ENCODE results near the gene TMEM248. TPM values are rescaled to one million over a fixed set of nuclear protein-coding genes. Genes with fewer than 3 reads are reported as not detected.

The TMEM248 gene
- total and polyA plus RNA-seq, 2 of the 13 experiments (the other 11 are each of a cell fraction or from before 2014, with no cell fraction given), result 54.3 to 109 TPM

DNA sequence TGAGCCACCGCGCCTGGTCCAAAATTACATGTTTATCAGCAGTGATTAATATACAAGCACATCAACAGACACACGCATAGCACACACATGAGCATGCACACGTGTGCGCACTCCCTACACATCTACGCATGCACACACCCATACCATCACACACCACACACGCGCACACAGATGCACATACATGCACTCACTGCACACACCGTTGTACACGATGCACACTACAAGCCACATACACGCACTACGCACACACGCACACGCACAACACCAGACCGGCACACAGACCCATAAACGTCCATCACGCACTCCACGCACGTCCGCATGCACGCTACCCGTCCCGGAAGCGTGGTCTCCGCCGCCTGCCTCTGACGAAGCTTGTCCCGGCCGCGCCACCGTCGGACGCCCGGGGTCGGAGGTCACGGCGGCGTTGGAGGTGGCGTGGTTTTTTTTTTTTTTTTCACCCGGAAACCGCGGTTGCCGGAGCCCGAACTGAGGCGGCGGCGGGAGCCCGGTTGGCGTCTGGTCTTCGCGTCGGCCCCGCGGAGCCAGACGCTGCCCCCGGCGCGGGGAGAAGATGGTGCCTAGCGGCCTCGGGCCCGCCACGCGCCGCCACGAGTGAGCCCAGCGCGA lies at the start of gene TMEM248 (continued):
- TF ChIP-seq, protein P1, sequence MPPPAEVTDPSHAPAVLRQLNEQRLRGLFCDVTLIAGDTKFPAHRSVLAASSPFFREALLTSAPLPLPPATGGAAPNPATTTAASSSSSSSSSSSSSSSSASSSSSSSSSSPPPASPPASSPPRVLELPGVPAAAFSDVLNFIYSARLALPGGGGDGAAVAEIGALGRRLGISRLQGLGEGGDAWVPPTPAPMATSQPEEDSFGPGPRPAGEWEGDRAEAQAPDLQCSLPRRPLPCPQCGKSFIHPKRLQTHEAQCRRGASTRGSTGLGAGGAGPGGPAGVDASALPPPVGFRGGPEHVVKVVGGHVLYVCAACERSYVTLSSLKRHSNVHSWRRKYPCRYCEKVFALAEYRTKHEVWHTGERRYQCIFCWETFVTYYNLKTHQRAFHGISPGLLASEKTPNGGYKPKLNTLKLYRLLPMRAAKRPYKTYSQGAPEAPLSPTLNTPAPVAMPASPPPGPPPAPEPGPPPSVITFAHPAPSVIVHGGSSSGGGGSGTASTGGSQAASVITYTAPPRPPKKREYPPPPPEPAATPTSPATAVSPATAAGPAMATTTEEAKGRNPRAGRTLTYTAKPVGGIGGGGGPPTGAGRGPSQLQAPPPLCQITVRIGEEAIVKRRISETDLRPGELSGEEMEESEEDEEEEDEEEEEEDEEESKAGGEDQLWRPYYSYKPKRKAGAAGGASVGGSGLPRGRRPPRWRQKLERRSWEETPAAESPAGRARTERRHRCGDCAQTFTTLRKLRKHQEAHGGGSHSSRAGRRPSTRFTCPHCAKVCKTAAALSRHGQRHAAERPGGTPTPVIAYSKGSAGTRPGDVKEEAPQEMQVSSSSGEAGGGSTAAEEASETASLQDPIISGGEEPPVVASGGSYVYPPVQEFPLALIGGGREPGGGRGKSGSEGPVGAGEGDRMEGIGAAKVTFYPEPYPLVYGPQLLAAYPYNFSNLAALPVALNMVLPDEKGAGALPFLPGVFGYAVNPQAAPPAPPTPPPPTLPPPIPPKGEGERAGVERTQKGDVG (CRISPR knock-in tag; IDR thresholded peaks at IDR 0.05; ENCODE audit: borderline replicate concordance), result no peak
- TF ChIP-seq, protein P2, sequence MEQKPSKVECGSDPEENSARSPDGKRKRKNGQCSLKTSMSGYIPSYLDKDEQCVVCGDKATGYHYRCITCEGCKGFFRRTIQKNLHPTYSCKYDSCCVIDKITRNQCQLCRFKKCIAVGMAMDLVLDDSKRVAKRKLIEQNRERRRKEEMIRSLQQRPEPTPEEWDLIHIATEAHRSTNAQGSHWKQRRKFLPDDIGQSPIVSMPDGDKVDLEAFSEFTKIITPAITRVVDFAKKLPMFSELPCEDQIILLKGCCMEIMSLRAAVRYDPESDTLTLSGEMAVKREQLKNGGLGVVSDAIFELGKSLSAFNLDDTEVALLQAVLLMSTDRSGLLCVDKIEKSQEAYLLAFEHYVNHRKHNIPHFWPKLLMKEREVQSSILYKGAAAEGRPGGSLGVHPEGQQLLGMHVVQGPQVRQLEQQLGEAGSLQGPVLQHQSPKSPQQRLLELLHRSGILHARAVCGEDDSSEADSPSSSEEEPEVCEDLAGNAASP (CRISPR knock-in tag; IDR thresholded peaks at IDR 0.05; ENCODE audit: borderline replicate concordance), result no peak; the same call in 1 of the 2 replicates
- TF ChIP-seq SALL1 (CRISPR knock-in tag; IDR thresholded peaks at IDR 0.05), result peak; percentile 98
- TF ChIP-seq, protein P3, sequence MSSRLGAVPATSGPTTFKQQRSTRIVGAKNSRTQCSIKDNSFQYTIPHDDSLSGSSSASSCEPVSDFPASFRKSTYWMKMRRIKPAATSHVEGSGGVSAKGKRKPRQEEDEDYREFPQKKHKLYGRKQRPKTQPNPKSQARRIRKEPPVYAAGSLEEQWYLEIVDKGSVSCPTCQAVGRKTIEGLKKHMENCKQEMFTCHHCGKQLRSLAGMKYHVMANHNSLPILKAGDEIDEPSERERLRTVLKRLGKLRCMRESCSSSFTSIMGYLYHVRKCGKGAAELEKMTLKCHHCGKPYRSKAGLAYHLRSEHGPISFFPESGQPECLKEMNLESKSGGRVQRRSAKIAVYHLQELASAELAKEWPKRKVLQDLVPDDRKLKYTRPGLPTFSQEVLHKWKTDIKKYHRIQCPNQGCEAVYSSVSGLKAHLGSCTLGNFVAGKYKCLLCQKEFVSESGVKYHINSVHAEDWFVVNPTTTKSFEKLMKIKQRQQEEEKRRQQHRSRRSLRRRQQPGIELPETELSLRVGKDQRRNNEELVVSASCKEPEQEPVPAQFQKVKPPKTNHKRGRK (CRISPR knock-in tag; IDR thresholded peaks at IDR 0.05), result 0 out of 2 replicates have a peak, but pooled peaks have one; percentile 55
- TF ChIP-seq GFI1 (CRISPR knock-in tag; IDR thresholded peaks at IDR 0.05; ENCODE audit: borderline replicate concordance), result 0 out of 2 replicates have a peak, but pooled peaks have one; percentile 58
- TF ChIP-seq ISL2 (CRISPR knock-in tag; IDR thresholded peaks at IDR 0.05), result no peak
- TF ChIP-seq ZNF776 (CRISPR knock-in tag; IDR thresholded peaks at IDR 0.05), result peak; percentile 73
- TF ChIP-seq, protein P4, sequence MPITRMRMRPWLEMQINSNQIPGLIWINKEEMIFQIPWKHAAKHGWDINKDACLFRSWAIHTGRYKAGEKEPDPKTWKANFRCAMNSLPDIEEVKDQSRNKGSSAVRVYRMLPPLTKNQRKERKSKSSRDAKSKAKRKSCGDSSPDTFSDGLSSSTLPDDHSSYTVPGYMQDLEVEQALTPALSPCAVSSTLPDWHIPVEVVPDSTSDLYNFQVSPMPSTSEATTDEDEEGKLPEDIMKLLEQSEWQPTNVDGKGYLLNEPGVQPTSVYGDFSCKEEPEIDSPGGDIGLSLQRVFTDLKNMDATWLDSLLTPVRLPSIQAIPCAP (CRISPR knock-in tag; IDR thresholded peaks at IDR 0.05; ENCODE audit: low read depth), result no peak
- TF ChIP-seq RARG (CRISPR knock-in tag; IDR thresholded peaks at IDR 0.05; ENCODE audit: low read depth), result peak; percentile 90; the same call in 1 of the 2 replicates
- peak; percentile 83; the same call in 1 of the 2 replicates for TF ChIP-seq ZFP36L1 (CRISPR knock-in tag; IDR thresholded peaks at IDR 0.05)
- TF ChIP-seq ZNF556 (CRISPR knock-in tag; IDR thresholded peaks at IDR 0.05; ENCODE audit: borderline replicate concordance), result peak; percentile 87; the same call in 1 of the 2 replicates
- TF ChIP-seq, protein P5, sequence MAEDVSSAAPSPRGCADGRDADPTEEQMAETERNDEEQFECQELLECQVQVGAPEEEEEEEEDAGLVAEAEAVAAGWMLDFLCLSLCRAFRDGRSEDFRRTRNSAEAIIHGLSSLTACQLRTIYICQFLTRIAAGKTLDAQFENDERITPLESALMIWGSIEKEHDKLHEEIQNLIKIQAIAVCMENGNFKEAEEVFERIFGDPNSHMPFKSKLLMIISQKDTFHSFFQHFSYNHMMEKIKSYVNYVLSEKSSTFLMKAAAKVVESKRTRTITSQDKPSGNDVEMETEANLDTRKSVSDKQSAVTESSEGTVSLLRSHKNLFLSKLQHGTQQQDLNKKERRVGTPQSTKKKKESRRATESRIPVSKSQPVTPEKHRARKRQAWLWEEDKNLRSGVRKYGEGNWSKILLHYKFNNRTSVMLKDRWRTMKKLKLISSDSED (CRISPR knock-in tag; IDR thresholded peaks at IDR 0.05), result 0 out of 2 replicates have a peak, but pooled peaks have one; percentile 7
- no peak for TF ChIP-seq RFXANK (CRISPR knock-in tag; IDR thresholded peaks at IDR 0.05)
- peak; percentile 14; the same call in 1 of the 2 replicates for TF ChIP-seq RAD21 (CRISPR knock-in tag; IDR thresholded peaks at IDR 0.05)
- TF ChIP-seq YEATS4 (CRISPR knock-in tag; IDR thresholded peaks at IDR 0.05; ENCODE audit: borderline replicate concordance), result peak; percentile 94
- peak; percentile 75; the same call in 1 of the 2 replicates for TF ChIP-seq SRY (CRISPR knock-in tag; IDR thresholded peaks at IDR 0.05)
- peak; percentile 94 for TF ChIP-seq THAP11 (CRISPR knock-in tag; IDR thresholded peaks at IDR 0.05)
- TF ChIP-seq JUNB (CRISPR knock-in tag; IDR thresholded peaks at IDR 0.05; ENCODE audit: borderline replicate concordance), result peak; percentile 76
- TF ChIP-seq EHMT2 (IDR thresholded peaks at IDR 0.05; ENCODE audit: borderline replicate concordance, low read depth, low read length), result no peak
- no peak for TF ChIP-seq ZBTB7B (CRISPR knock-in tag; IDR thresholded peaks at IDR 0.05)
